HepG2 (cell line): ENCODE measurements around the gene LRRC43. TPM values are rescaled to one million over a fixed set of nuclear protein-coding genes. Genes with fewer than 3 reads are reported as not detected.

Experiments used
- ATAC-seq: fragments of 200-7000 bp; cut with Tn5 transposase; 3 replicates; pipeline ENCODE4 v1.9.1; 2020; ENCODE audit warnings: mild to moderate bottlenecking, moderate library complexity
- BruUV-seq: library from RNA; stranded (reverse); fragments of 400-500 nt; replicated peaks from 2 replicates; lab custom pipeline; 2021; lab: Mats Ljungman, UMichigan
- CTCF ChIA-PET: fragments of 300-600 bp; formaldehyde crosslinking; extraction: SDS; loops from one replicate; lab custom pipeline; 2021; ENCODE audit warnings: low total read pairs, inconsistent platforms, low intra/inter-chr PET ratio; lab: Yijun Ruan, JAX
- POLR2A ChIA-PET: fragments of 350-600 bp; sonication (Branson Sonifier 250); formaldehyde crosslinking; loops from one replicate; lab custom pipeline; 2020; ENCODE audit warnings: antibody characterized with exemption, inconsistent platforms; lab: Yijun Ruan, JAX
- DNase-seq: peaks from one replicate; pipeline ENCODE4 v3.0.0-alpha.2; 2015; ENCODE audit warnings: low spot score
- FAIRE-seq: peaks from 3 replicates; lab custom pipeline; 2011; peaks lifted over from hg19 to GRCh38; lab: Jason Lieb, UNC
- H2AFZ ChIP-seq: one replicate; pipeline ENCODE4 v1.6.1; 2011; ENCODE audit warnings: low read length, inconsistent platforms
- H3K27ac ChIP-seq: fragments of 300-600 bp; 3 replicates; pipeline ENCODE4 v1.8.0; 2011; ENCODE audit warnings: mixed run types, mild to moderate bottlenecking, mixed read lengths, low read length, inconsistent platforms; ENCODE audit not compliant: insufficient read depth; ENCODE audit errors: extremely low read length
- H3K27me3 ChIP-seq, 2 experiments: fragments of 200-600 bp in 1 of 2; 2 replicates in 1 of 2; 3 replicates in 1 of 2; pipeline versions ENCODE4 v1.6.0 to v1.8.0; 2011; ENCODE audit warnings: low read length in 2 of 2, mild to moderate bottlenecking in 2 of 2, moderate library complexity in 2 of 2, inconsistent platforms in 1 of 2; ENCODE audit not compliant: insufficient read depth in 2 of 2, control insufficient read depth in 1 of 2
- H3K36me3 ChIP-seq, 2 experiments: fragments of 200-600 bp in 1 of 2; replicated peaks in 1 of 2; 2 replicates in 1 of 2; 3 replicates in 1 of 2; pipeline versions ENCODE4 v1.5.1 to v1.8.0; 2011; ENCODE audit warnings: low read length in 2 of 2, inconsistent platforms in 1 of 2; ENCODE audit not compliant: insufficient read depth in 2 of 2, control insufficient read depth in 1 of 2
- H3K4me1 ChIP-seq: 2 replicates; pipeline ENCODE4 v1.5.1; 2012; ENCODE audit warnings: low read length, inconsistent platforms; ENCODE audit not compliant: insufficient read depth
- H3K4me2 ChIP-seq: 2 replicates; pipeline ENCODE4 v1.6.0; 2011; ENCODE audit warnings: low read depth, low read length, inconsistent platforms
- H3K4me3 ChIP-seq, 3 experiments: fragments of 200-600 bp in 1 of 3; sonication (generic), shearing (Covaris generic) in 1 of 3; replicated peaks in 1 of 3; 2 replicates each; pipeline ENCODE4 v1.5.1; 2011 to 2016; ENCODE audit warnings: low read length in 3 of 3, inconsistent platforms in 2 of 3, low read depth in 2 of 3, mild to moderate bottlenecking in 2 of 3, control low read depth in 1 of 3, mixed read lengths in 1 of 3; ENCODE audit not compliant: insufficient read depth in 1 of 3
- H3K79me2 ChIP-seq: one replicate; pipeline ENCODE4 v1.6.1; 2011; ENCODE audit warnings: low read length, inconsistent platforms; ENCODE audit not compliant: insufficient read depth
- H3K9ac ChIP-seq: 2 replicates; pipeline ENCODE4 v1.6.0; 2011; ENCODE audit warnings: mild to moderate bottlenecking, low read depth, low read length, inconsistent platforms; ENCODE audit not compliant: insufficient read depth
- H3K9me3 ChIP-seq: 2 replicates; pipeline ENCODE4 v1.5.1; 2012; ENCODE audit warnings: mild to moderate bottlenecking, low read length
- H4K20me1 ChIP-seq: 2 replicates; pipeline ENCODE4 v1.6.0; 2011; ENCODE audit warnings: inconsistent platforms, mild to moderate bottlenecking, low read length, moderate library complexity; ENCODE audit not compliant: insufficient read depth
- AKAP8 ChIP-seq: sonication (generic); formaldehyde crosslinking; IDR thresholded peaks from 2 replicates; pipeline ENCODE4 v1.5.1; 2020; ENCODE audit warnings: mild to moderate bottlenecking, missing genetic modification reagents
- KDM2A ChIP-seq: sonication (generic); formaldehyde crosslinking; IDR thresholded peaks from 2 replicates; pipeline ENCODE4 v1.4.0; 2020; ENCODE audit warnings: low read depth, missing genetic modification reagents, borderline replicate concordance
- KMT2B ChIP-seq: IDR thresholded peaks from 2 replicates; pipeline ENCODE4 v1.6.1; 2016; ENCODE audit warnings: missing genetic modification reagents, missing compliant biosample characterization
- POLR2AphosphoS2 ChIP-seq: IDR thresholded peaks from 2 replicates; pipeline ENCODE4 v1.6.1; 2011; ENCODE audit warnings: low read depth, low read length, improper control_type of control experiment
- SATB2 ChIP-seq: sonication (generic); formaldehyde crosslinking; IDR thresholded peaks from 2 replicates; pipeline ENCODE4 v1.5.0; 2020; ENCODE audit warnings: missing genetic modification reagents
- SIN3A ChIP-seq: IDR thresholded peaks from 2 replicates; pipeline ENCODE4 v1.6.1; 2011; ENCODE audit warnings: low read depth, mild to moderate bottlenecking, control low read depth, low read length, borderline replicate concordance
- XRCC5 ChIP-seq: fragments of 200-400 bp; formaldehyde crosslinking; optimal IDR thresholded peaks from 2 replicates; pipeline ENCODE3; 2017; ENCODE audit warnings: mild to moderate bottlenecking, low read length
- ZBTB3 ChIP-seq: sonication (generic); formaldehyde crosslinking; IDR thresholded peaks from 2 replicates; pipeline ENCODE4 v1.4.0; 2020; ENCODE audit warnings: low read depth, mild to moderate bottlenecking, moderate library complexity, missing genetic modification reagents, borderline replicate concordance
- WGBS: methylation state at CpG from one replicate; pipeline ENCODE4 v1.1.6; 2017; ENCODE audit warnings: low lambda C conversion rate; 5-methylcytosine and 5-hydroxymethylcytosine counted together
- in situ Hi-C: cut with HindIII; loops from 2 replicates; pipeline ENCODE4 v1.10.0; 2017; ENCODE audit warnings: low pct_unique_long_range_greater_than_20kb; ENCODE audit not compliant: extremely low pct_ligation_motif_present
- intact Hi-C: fragments of 100-400 bp; cut with micrococcal nuclease; formaldehyde crosslinking; loops from one replicate; pipeline ENCODE4 v1.10.0; 2022; ENCODE audit not compliant: unreplicated experiment
- polyA plus RNA-seq, 8 experiments: library from polyadenylated mRNA; depleted of rRNA in 3 of 8; stranded (reverse) in 7 of 8; unstranded in 1 of 8; fragments of >200 nt; fragmentation: Illumina TruSeq in 4 of 8; extraction: Trizol in 4 of 8; gene quantifications; 2 replicates each; pipeline versions ENCODE4 v1.2.1 to v1.2.3, GENCODE V29; 2011 to 2016; ENCODE audit warnings: low read depth in 4 of 8, missing spikeins in 1 of 8, mixed read lengths in 1 of 8; ENCODE audit not compliant: insufficient read depth in 1 of 8
- total RNA-seq, 5 experiments: library from RNA; depleted of rRNA; stranded (reverse); fragments of >200 nt; fragmentation: Illumina TruSeq; extraction: Trizol; gene quantifications; 2 replicates each; pipeline ENCODE4 v1.2.3, GENCODE V29; 2016; ENCODE audit warnings: low read depth in 1 of 5

LRRC43 gene
- total and polyA plus RNA-seq, 2 of the 13 experiments (the other 11 are each of a cell fraction or from before 2014, with no cell fraction given): not detected

GRCh38 chr12:122205053-122205925 lies 22.4 kb downstream of the LRRC43 start:
- Histone ChIP-seq H3K4me2 (no peak overlapping the region), H3K4me3 (no peak overlapping the region), H3K4me1 (peaks cover 20% of the 10 kb centered on the region), H3K9ac (no peak overlapping the region), H3K27me3 (peaks cover 6 to 46% of the 10 kb centered on the region in 2 experiments), H3K9me3 (no peaks in the 10 kb centered on the region), H4K20me1 (0 out of 2 replicates have a peak, but pooled peaks cover 2% of the 10 kb centered on the region), H2AFZ (no peak overlapping the region), H3K79me2 (no peaks in the 10 kb centered on the region), H3K36me3 (peaks cover 6 to 19% of the 10 kb centered on the region in 2 experiments), H3K27ac (no peak overlapping the region)
- WGBS: 66% methylated on average over 22 of the region's 23 CpGs
- ChIA-PET CTCF (no interaction called here), POLR2A (no interaction called here)
- peak; percentile 4; the same call in 2 of the 3 replicates for ATAC-seq
- no peak for DNase-seq
- TF ChIP-seq SATB2 (CRISPR knock-in tag): no peak
- peak; percentile 15 for TF ChIP-seq XRCC5
- no peak for TF ChIP-seq ZBTB3
- TF ChIP-seq KDM2A: peak; percentile 50; the same call in 1 of the 2 replicates
- peak; percentile 35; the same call in 1 of the 2 replicates for TF ChIP-seq POLR2AphosphoS2
- no peak for TF ChIP-seq KMT2B (CRISPR knock-in tag)
- no peak for TF ChIP-seq SIN3A
- TF ChIP-seq AKAP8 (CRISPR knock-in tag): 0 out of 2 replicates have a peak, but pooled peaks have one; percentile 16
- FAIRE-seq: no peak
- intact Hi-C loops: no loop called here
- in situ Hi-C loops: no loop called here
- no TSS peak for BruUV-seq
